HG03045 (cell line): ENCODE results near the gene GNPDA1.

Experiments
- ATAC-seq: cut with Tn5 transposase; IDR thresholded peaks from one replicate; pipeline ENCODE4 v1.9.1; 2021; ENCODE audit warnings: mild to moderate bottlenecking, moderate library complexity; ENCODE audit not compliant: unreplicated experiment

Gene GNPDA1

DNA sequence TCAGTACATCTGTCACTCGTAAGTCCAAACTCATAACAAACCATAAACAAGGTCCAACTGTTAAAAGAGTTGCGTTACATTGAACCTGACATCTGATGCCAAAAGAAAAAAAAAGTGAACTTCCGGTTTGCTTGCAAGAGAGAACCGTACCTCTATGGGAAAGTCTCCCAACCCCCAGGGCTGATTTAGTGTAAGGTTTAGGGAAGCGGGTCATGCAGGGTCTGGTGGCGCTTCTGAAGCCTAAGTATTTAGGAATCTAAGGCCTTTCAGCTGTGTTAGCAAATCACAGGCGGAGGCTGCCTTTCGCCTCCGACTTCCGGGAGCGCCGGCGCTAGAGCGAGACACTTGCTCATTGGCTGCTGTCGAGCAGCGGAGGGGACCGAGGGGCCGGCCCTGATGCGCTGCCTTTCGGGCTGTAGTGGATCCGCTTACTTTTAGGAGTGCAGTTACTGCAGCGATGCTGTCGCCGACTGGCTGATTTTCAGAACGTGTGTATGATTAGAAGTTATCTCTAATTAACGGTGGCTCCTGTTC lies 12.0 kb upstream of the GNPDA1 start:
- ATAC-seq, result peak; percentile 100

DNA sequence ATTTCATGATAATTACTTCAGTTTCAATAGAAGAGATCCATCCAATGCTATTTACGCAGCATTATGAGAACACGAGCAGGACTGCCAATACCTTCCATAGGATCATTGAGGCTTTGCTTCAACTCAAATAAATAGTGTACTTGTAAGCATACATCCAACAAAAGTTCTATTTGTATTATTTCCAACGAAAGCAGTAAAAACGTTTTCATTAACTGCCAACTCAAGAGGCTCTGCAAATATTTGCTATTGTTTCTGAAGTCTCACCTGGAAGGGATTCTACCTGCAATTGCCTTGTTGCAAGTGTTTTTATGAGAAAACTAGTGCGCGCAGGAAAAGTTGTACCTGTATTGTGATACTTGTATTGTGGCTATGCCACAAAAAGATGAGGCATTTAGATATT lies 11.0 kb upstream of the GNPDA1 start:
- ATAC-seq, result no peak

DNA sequence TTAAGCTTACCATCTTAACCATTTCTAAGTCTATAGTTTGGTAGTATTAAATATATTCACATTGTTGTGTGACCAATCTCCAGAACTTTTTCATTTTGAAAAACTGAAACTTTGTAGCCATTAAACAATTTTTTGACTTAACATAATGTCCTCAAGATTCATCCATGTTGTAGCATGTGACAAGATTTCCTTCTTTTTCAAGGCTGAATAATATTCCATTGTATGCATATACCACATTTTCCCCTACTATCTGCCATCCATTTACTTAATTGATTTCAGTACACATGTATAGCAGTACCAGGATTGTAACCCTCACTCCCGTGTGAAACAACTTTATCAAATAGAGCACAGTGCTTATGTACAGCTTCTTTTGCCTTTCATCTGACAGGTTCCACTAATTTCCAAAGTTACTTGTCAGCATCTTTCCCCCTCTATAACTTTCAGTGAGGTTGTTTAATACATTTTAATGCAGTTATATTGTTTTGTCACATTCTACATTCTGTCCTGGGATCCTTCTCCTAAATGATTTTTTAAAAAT lies 7.4 kb upstream of the GNPDA1 start:
- no peak for ATAC-seq

DNA sequence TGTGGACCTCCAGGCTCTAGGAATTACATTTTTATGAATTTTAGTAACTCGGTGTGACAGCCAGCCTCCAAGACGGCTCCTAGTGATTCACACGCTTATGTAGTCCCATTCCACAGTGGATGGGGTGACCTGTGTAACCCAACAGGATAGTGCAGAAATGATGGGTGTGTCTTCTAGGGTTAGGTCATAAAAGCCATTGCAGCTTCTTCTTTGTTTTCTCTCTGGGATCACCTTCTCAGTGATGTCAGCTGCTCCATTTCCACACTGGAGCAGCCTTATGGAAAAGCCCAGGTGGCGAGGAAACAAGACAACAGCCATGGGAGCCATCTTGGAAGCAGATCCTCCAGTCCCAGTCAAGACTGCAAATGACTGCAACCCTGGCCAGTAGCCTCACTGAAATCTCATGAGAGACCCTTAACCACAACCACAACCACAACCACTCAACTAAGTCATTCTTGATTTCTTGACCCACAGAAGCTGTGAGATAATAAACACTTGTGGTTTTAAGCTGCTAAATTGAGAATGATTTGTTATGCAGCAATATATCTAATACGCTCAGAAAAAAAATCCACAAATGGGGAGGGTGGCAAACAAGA lies 5.1 kb upstream of the GNPDA1 start:
- no peak for ATAC-seq

DNA sequence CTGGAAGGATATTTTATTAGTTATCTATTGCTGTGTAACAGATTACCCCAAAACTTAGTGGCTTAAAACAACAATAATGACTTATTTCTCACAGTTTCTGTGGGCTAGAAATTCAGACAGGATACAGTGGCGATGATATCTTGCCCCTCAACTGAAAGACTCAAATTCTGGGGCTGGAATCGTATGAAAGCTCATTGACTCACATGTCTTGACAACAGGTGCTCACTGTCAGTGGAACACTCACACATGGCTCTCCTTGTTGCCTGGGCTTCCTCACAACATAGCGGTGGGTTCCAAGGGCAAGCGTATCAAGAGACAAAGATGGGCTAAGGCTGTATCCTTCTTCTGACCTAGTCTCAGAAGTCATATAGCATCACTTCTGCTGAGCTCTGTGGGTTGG lies 3.7 kb upstream of the GNPDA1 start:
- no peak for ATAC-seq

DNA sequence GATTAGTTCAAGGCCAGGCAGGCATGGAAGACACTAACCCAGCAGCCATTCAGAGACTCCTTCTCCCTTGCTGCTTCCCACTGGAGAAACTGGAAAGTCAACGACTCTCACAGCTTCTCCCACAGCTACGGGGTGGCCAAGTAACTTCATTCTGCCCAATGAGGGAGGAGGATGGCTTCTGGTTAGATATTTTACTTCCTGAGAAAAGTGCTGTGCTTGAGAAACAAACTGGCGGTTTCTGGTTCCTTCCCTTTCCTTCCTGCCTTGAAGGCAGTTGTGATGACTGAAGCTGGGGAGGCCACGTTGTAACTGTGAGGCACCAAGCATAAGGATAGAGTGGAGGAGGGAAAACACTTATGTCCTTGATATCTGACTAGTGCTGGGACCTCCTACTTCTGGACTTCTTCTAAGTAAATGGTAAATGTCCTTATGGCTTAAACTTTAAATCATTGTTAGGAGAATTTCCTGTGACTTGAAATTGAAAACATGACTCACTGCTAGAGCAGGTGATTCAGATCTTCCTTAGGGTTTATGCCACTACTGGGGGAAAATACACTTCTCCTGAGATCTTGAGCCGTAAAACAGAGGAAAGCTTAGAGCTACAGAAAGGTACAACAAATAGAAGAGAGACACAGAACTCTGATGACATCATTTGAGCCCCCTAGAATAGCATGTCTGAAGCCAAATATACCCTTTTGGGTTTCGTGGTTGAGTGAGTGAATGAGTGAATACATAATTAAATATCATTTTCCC lies 3.1 kb upstream of the GNPDA1 start:
- ATAC-seq, result no peak

DNA sequence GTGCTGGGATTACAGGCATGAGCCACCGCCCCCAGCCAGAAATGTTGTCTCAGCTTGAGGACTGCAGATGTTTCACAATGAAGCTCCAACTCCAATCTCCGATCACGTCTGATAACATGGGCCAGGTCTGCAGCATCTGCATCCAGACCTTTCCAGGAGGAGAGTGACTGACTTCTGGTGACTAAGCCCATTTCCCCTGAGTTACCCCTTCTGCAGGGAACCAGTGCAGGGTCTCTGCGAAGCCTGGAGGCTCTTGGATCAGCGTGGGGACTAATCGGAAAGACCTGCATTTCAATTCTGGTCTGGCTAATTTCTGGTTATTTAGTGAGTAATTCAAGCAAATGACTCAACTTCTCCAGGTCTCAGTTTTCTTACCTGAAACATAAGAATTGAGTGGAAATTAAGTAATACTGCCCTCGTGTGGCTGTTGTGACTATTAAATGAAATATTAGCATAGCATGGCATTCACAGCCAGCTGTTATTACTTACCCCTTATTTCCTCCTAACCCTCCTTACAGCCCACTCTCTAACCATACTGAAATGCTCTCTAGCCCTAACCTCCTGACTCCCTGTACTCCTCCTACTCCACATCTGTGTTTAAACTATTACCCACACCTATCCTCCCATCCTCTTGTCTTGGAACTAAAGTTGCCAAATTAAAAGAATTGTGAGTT lies 2.2 kb upstream of the GNPDA1 start:
- no peak for ATAC-seq

DNA sequence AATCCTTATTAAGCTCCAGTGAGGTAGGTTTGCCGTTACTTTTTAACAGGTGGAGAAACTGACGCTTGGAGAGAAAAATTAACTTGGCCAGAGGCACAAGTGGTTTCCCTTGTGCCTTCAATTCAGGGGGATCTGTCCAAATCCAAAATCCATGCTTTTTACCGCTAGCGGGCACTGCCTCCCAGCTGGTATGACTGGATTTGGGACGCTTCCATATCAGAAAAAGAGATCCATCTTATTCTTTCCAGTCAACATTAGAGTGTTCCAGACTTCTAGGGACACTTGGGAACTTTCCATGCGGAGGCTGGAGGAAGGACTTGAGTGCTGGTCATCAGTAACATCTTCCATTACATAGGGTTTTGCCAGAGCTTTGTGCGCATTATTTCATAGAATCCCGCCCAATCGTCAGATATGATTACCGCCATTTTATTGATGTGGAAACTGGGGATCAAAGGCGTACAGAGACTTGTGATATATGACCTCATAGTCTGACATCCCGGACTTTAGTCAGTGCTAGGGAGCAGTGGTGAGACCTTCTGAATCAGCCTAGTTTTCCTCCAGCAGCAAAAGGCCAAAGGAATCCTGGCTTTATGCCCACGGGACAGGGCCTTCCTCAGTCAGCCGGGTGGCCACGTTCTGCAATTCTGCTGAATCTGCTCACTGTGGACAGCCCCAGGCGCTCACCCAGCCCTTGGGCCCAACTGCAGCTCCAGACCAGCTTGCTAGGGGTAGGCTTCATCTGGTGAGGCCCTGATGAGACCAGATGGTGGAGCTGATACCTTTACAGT lies 1.1 kb upstream of the GNPDA1 start:
- no peak for ATAC-seq

DNA sequence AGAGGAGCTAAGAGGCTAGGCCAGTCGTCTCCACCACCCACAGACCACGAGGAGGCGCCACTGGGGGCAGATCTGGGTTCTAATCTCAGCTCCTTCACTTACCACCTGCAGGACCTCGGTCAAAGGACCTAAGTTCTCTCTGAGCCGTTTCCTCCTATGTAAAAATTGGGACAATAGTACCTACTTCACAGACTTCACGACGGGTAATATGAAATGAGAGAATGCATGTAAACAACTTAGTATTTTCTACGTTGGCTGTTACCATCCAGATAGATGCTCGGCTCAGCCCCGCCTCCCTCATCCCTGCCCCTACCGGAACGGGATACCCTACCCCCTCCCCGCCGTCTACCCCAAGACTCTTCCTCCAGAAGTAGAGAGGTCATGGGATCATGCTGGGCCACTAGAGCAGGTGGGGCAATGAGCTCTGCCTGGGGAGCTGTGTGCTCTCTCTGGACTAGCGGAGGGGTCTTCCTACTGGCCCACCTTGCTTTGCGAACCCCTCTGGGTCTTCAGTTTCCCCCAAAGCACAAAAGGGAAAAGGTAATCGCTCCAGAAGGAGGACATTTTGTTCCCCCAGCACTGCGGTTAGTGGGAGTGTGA lies 541 bp downstream of the GNPDA1 start:
- peak; percentile 4 for ATAC-seq

DNA sequence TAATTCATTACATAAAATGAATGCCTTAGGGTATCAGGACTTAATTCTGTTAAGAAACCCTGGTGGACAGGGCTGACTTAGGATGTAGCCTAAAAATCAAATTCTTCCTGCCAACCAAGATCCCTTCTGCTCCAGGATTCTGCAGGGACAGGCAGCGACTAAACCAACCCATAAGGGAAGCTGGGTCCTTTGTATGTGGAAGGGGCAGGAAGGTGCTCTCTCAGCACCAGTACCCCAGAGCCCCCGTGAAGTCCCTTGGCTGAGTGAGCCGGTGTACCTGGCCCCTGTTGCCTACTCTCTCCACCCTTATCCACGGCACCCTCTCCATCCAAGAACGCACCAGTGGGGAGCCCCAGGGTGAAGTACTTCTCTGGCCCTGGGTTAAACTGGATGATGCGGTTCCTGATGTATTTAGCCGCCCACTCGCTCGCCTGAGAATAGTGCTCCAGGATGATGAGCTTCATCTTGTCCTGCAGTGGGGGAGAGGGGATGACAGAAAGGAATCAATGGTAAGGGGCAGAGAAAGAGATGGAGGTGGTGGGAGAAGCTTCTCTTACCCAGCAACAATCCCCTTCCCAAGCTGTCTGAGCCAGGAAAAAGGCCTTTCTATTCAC lies 1.1 kb downstream of the GNPDA1 start:
- no peak for ATAC-seq

DNA sequence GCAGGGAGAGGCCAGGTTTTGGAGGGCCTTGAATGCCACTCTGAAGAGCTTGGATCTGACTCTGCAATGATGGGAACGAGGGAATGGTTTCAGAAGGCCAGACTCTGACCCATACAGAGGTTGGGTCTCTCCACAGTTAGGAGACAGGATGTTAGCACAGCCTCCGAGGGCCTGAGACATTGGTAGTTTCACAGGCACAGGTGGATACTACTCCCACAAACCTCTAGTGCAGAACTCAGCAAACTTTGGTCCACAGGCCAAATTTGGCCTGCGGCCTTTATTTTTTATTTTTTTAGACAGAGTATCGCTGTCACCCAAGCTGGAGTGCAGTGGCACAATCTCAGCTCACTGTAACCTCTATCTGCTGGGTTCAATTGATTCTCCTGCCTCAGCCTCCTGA lies 2.9 kb downstream of the GNPDA1 start:
- ATAC-seq, result no peak

DNA sequence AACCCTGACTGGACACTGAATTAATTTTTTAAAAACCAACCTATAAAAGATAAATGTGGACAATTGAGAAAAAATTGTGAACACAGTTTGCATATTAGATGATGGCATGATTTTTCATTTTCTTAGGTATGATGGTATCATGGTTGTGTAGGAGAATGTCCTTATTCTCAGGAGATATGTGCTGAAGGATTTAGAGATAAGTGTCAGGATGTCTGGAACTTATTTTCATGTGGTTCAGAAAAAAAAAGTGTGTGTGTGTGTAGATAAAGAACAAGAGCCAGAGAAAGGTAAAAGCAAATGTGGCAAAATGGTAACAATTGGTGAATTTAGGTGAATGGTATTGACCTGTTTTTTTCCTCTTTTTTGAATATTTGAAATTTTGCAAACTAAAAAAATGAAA lies 4.0 kb downstream of the GNPDA1 start:
- no peak for ATAC-seq

DNA sequence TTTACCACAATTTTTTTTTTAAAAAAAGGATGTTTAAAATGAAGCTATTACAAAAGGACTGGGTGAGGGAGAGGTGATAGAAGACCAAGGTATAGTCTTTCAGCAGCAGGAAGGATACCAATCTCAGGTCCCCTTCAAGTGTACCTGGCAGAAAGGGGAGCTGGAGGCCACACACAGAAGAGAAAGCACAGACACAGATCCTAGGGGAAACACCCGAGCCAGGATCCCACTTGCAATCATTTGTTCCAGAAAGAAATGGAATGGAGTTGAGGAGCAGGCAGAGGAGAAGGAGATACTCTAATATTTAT lies 5.6 kb downstream of the GNPDA1 start:
- no peak for ATAC-seq

DNA sequence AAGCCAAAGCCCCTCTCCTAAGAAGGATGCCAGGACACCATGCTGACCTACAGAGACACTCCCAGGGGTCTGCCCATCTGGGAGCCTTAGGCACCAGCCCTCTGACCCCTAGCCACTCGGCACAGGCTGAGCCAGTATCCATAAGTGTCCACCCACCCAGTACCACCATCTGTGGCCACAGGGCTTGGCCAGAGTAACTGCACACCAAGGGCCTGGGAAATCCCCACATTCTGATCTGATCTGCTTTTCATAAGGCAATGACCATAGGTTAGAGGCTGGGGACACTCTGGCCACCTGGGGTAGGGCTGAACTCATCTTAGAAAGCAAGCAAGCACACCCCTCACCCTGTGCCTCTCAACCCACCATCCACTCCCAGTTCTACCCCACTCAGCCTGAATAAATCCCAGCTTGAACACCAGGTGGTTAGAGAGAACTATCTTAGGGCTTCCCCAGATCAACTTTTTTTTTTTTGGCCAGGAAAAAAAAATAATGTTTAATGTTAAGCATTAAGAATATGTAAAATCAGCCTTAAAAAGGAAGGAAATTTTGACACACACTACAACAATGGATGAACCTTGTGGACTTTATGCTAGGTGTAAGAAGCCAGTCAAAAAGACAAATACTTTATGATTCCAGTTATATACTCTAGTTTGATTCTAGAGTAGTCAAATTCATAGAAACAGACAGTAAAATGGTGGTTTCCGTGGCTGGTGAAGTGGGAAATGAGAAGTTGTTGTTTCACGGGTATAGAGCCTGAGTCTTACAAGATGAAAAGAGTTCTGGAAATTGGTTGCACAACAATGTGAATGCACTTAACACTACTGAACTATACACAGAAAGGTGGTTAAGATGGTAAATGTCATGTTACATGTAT lies 6.2 kb downstream of the GNPDA1 start:
- ATAC-seq, result peak; percentile 47

DNA sequence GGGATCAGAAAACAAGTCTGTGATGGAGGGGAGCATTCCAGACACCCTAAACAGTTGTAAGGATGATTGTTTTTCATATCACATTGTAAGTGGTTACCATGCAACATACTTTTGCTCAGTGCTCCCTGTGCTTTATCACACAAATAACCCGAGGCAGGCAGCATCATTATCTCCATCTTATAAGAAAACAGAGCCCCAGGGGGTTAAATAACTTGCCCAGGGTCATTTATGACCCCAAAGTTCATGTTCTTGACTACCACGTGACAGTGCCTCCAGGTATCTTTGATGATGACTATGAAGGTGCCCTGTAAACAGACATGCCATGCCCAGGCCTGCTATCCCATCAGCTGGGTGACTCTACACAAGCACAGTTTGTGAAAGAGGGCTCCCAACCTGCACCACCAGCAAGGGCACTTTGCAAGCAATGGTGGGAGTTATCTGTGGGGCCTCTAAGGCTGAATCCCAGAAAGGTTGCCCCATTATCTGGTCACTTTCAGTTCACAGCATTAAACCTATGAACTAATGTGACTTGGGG lies 9.5 kb downstream of the GNPDA1 start:
- ATAC-seq, result no peak

DNA sequence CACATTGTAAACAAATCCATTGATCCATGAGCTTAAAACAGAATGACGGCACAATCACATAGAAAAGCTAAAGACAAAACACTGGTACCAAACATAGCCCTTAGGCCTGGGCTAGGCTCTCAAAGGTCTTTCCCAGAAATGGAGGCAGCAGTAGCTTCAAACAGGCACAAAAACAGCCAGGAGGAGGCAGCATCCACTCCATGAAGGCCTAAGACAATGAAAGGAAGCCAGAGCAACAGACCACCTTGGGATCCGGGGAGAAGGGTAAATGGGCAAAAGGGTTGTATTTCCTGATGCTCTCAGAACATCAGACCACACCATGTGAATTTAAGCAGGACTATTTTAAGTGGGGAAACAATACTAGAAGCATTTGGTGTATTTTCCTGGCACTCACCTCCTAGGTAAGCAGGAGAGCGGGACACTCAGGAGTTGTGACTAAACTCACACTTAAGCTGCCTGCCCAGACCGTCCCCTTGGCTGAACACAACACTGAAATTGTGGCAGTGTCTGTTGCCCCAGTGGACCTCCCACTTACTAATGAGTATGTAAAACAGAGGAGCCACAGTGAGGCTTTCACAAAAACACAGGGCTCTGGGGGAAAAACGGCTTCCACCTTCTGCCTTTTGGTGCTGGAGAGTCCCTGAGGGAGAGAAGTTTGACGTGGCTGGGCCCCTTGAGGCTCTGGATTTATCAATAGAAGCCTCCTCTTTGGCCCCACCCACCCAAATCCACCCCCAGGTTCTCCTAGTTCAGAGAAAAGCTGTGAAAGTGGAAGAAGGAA lies 11.9 kb downstream of the GNPDA1 start:
- no peak for ATAC-seq

DNA sequence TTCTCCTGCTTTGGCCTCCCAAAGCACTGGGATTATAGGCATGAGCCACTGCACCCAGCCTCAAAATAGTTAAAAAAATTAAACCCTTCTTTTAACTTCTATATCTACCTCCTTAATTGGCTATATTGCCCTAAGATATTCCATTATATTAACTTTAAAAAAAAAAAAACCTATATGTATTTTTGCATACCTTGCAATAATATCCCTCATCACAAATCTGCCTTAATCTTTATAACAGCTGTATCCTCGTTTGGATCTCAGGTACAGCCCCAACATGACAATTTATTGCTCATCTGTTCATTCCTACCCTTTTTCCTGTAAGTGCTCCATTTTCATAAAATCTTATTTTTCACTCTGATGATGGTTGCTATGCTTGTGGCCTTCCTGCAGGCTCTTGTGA lies 12.7 kb downstream of the GNPDA1 start:
- ATAC-seq, result no peak

DNA sequence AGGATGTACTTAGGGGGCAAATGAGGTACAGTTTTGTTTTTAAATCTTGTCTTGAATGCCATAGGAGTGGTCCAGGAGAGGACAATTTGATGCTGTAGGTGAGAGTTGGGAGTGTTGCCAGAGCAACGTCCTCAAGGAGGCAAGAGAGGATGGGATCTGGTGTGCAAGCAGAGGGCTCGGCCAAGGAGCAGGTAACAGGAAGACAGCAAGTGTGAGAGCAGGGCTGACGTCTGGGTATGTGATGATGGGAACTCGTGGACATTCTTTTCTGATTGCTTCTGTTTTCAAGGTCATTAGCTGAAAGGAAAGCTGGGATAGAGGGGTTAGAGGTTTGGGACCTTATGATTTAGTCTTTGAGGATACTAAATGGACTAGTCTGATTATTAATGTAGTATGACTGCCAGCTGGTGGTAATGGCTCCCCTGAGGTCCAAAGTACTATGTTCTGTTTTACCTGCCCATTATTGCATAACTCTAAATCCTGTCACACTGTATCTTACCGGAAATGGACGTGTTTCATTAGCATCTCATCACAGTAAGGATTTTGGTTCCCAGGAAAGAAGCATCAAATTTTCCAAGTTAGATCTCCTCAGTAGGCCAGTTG lies 15.4 kb downstream of the GNPDA1 start:
- ATAC-seq, result no peak
